Skeletal muscle tissue (tissue), 4 donors: ENCODE results near the gene TMPRSS5. TPM values are rescaled to one million over a fixed set of nuclear protein-coding genes. Genes with fewer than 3 reads are reported as not detected.
"Not testable (repeated sequence)": the region's sequence is repeated elsewhere in the genome, so short reads cannot be mapped to it uniquely, and the experiment has no call there.

ENCODE experiments used
- H3K27ac ChIP-seq: one replicate; pipeline ENCODE4 v1.7.0; 2013; ENCODE audit warnings: mild to moderate bottlenecking, low read depth, low read length, inconsistent platforms
- H3K27me3 ChIP-seq, 3 donors: one replicate each; pipeline ENCODE4 v1.7.0; 2013; ENCODE audit warnings: low read length in 3 of 3; ENCODE audit not compliant: control insufficient read depth in 3 of 3, insufficient read depth in 3 of 3
- H3K36me3 ChIP-seq, 3 donors: one replicate each; pipeline ENCODE4 v1.7.0; 2013; ENCODE audit warnings: low read length in 3 of 3; ENCODE audit not compliant: control insufficient read depth in 3 of 3, insufficient read depth in 3 of 3
- H3K4me1 ChIP-seq, 3 donors: one replicate each; pipeline ENCODE4 v1.7.0; 2013; ENCODE audit warnings: low read length in 3 of 3, mild to moderate bottlenecking in 3 of 3; ENCODE audit not compliant: control insufficient read depth in 3 of 3, insufficient read depth in 3 of 3
- H3K4me3 ChIP-seq, 3 donors: one replicate each; pipeline ENCODE4 v1.7.0; 2013; ENCODE audit warnings: low read length in 3 of 3
- H3K9ac ChIP-seq, 3 donors: one replicate each; pipeline ENCODE4 v1.7.0; 2013; ENCODE audit warnings: low read length in 3 of 3, mild to moderate bottlenecking in 3 of 3, moderate library complexity in 2 of 3, low read depth in 1 of 3
- H3K9me3 ChIP-seq, 3 donors: one replicate each; pipeline ENCODE4 v1.7.0; 2013; ENCODE audit warnings: low read length in 3 of 3; ENCODE audit not compliant: control insufficient read depth in 3 of 3
- total RNA-seq: library from RNA; depleted of rRNA; stranded (reverse); fragments of >200 nt; gene quantifications from one replicate; pipeline ENCODE4 v1.2.3, GENCODE V29; 2014
- donor health status: Osteomylitis.

The TMPRSS5 gene
- total RNA-seq, 1 donor from 2014 or later = 2.1 TPM

DNA sequence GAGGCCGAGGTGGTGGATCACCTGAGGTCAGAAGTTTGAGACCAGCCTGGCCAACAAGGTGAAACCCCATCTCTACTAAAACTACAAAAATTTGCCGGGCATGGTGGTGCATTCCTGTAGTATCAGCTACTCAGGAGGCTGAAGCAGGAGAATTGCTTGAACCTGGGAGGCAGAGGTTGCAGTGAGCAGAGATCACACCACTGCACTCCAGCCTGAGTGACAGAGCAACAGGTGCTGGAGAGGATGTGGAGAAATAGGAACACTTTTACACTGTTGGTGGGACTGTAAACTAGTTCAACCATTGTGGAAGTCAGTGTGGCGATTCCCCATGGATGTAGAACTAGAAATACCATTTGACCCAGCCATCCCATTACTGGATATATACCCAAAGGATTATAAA is 34.2 kb downstream of the TMPRSS5 start:
- H3K27me3 ChIP-seq, H3K27ac ChIP-seq, H3K9ac ChIP-seq, H3K4me3 ChIP-seq, H3K9me3 ChIP-seq, H3K36me3 ChIP-seq: not testable (repeated sequence)
- H3K4me1 ChIP-seq = peaks cover 10 to 13% (median 13%) of the 10 kb centered on the region in 3 donors

DNA sequence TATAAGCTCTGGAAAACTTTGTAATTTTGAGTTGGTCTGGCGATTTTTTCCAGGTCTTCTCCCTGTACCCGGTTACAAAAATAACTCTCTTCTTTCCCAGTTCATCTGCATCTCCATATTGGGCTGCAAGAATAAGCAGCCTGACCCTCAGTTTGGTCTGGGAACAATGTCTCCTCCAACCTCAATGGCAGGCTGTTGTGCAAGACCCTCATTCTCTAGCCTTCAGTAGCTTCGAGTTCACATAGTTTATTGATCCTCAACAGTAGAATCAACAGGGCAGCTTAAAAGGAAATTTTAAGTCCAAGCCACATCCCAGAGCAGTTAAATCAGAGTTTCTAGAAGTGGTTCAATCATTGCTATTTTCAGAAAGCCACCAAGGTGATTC is 35.3 kb downstream of the TMPRSS5 start:
- Histone ChIP-seq H3K27me3 (no peaks in the 10 kb centered on the region), H3K9ac (no peak overlapping the region), H3K4me3 (no peak overlapping the region), H3K36me3 (no peaks in the 10 kb centered on the region), H3K9me3 (peaks cover 0 to 3% (median 0%) of the 10 kb centered on the region in 3 donors), H3K27ac (no peak overlapping the region), H3K4me1 (peaks cover 8 to 11% (median 9%) of the 10 kb centered on the region in 3 donors)

DNA sequence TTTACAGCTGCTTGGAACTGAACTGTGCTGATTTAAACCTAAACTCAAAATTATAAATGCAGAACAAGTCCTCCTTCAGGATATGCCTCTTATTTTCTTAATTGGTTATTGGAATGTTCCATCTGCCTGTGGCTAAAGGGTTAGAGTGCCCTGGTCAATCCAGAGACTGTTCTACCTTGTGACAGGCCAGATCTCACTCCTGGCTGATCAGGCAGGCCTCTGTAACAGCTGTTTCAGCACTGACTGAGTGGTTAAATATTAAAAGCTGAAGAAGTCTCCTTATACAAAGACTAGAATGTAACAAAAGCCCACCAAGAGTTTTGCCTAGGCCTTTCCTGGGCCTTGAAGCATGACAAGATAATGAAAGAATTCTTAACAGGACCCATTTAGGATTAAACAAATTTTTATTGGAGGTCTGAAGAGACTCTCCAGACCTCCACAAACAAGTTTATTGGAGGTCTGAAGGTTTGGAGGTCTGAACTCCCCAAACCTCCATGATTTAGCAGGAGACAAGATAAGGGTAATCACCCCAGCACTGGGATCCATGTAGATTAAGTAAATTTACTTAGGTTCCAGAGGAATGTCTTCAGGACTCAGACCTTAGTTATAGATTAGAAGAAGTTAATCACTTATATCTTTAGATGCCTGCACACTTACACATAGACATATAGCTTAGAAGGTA is 35.8 kb downstream of the TMPRSS5 start:
- H3K27ac ChIP-seq = no peak overlapping the region
- no peak overlapping the region for H3K9ac ChIP-seq
- no peaks in the 10 kb centered on the region for H3K27me3 ChIP-seq
- no peak overlapping the region for H3K4me3 ChIP-seq
- no peaks in the 10 kb centered on the region for H3K36me3 ChIP-seq
- H3K9me3 ChIP-seq = peaks cover 0 to 3% (median 0%) of the 10 kb centered on the region in 3 donors
- H3K4me1 ChIP-seq = peaks cover 2 to 8% (median 5%) of the 10 kb centered on the region in 3 donors

DNA sequence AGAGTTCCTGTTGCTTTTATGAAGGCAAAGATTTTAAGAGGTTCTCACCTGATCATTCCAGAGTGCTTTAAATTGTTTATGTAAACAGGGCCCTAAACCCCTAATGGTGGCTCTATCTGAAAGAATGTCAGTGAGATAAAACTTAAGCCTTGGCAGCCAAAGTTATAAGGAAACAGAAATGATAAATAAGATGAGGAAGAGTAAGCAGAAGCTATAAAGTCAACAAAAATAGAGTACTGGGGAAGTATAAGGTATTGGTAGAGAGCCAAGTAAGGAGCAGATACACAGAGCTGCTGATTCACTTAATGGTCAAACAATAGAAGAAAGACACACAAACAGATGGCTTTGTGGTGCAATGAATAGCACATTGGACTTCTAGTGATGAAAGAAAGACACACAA is 37.9 kb downstream of the TMPRSS5 start:
- Histone ChIP-seq H3K4me1 (peaks cover 0 to 7% (median 5%) of the 10 kb centered on the region in 3 donors), H3K27me3 (no peaks in the 10 kb centered on the region), H3K9me3 (peaks cover 0 to 3% (median 0%) of the 10 kb centered on the region in 3 donors), H3K27ac (no peak overlapping the region), H3K9ac (no peak overlapping the region), H3K36me3 (no peaks in the 10 kb centered on the region), H3K4me3 (no peak overlapping the region)

DNA sequence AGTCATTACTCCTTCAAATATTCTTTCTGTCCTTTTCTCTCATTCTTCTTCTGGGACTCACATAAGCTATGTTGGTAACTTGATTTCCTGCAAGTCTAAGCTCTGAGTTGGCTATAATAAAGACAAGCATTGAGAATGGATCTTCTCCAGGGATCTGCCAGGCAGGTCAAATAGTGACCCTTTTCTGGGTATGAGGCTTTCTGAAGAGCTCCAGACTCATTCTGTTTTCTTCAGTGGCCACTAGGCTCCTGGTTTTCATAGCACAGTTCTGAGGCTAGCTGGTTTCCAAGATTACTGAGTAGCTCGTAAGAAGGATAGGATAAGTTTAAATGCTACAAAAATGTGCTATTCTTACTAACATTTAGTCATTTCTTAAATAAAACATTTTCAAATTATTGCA is 38.3 kb downstream of the TMPRSS5 start:
- Histone ChIP-seq H3K27me3 (no peaks in the 10 kb centered on the region), H3K4me3 (no peak overlapping the region), H3K9ac (no peak overlapping the region), H3K27ac (no peak overlapping the region), H3K4me1 (peaks cover 0 to 7% (median 5%) of the 10 kb centered on the region in 3 donors), H3K36me3 (no peaks in the 10 kb centered on the region), H3K9me3 (peaks cover 0 to 3% (median 0%) of the 10 kb centered on the region in 3 donors)

DNA sequence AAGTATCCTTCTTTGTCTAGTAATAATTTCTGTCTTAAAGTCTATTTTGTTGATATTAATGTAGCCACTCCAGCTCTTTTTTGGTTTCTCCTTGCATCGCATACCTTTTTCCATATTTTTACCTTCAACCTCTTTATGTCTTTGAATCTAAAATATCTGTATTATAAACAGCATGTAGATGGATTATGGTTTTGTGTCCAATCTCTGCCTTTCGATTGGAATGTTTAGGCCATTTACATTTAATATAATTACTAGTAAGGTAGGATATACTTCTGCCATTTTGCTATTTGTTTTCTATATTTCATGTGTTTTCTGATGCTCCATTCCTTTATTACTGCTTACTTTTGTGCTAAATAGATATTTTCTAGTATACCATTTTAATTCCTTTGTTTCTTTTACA is 39.5 kb downstream of the TMPRSS5 start:
- Histone ChIP-seq H3K27ac (no peak overlapping the region), H3K27me3 (no peaks in the 10 kb centered on the region), H3K9ac (no peak overlapping the region), H3K4me3 (no peak overlapping the region), H3K4me1 (peaks cover 0 to 7% (median 5%) of the 10 kb centered on the region in 3 donors), H3K9me3 (peaks cover 0 to 3% (median 0%) of the 10 kb centered on the region in 3 donors), H3K36me3 (no peaks in the 10 kb centered on the region)

DNA sequence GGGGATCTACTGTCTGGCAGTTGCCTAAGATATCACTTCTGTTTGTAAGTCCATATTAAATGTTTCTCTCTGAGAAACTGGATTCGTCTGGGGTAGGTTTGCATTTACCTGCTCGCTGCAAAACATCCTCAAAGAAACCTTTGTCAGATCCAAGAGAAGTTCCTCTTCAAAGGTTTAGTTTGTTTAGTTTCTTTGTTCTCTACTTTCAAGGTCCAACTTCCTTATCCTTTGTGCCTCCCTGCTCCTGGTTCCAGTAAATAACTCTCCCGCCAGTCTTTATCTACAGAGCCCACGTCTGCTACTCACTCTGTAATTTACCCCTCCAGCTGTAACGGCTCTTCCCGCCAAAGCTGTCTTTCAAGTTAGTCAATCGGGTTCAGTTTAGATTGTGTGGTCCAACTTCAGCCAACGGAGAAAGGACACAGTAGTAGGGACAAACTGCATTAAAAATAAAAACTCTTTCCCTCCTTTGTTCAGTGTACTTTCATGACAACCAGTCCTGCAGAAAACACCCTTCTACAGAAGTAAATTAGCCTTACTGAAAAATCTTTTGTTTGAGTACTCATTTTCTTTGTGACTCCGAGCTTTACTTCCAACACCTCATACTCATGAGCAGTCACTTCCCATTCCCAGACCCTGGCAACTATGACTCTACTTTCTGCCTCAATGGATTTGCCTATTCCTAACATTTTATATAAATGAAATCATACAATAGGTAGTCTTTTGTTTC is 41.0 kb downstream of the TMPRSS5 start:
- no peak overlapping the region for H3K4me3 ChIP-seq
- H3K9ac ChIP-seq = no peak overlapping the region
- no peak overlapping the region for H3K27ac ChIP-seq

DNA sequence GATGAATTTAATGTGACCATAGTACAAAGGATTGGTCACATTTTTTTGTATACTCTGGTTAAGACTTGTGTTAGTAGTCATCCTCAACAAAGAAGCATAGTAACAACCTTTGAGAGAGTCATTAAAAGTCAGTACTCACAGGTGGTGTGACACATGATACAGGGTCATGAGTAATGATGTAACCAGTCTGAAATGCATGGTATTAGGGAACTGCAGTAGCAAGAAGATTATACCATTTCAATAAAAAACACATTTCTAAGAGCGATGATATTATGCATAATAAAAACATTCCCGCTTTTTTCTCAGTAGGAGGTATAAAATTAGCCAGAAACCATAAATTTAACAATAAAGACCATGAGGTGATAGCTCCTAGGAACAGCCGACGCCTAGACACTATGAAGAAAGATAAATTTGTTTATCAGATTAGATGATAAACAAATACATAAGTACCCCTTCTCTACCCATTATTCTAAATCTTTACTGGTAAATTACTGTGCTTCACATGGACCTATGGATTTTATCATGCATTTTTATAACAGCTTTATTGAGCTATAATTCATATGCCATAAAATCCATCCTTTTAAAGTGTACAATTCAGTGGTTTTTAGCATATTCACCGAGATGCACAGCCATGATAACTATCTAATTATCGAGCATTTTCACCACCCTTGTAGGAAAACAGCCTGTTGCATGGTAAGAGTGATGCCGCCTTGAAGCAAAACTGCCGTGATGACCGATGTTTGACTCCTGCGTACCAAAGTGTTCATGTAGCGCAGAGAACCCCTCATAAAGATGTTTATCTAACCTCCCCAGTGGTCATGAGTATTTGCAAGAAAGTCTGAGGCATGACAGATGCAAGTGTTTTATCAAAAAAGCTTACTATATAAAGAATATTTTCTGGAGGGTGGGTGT is 41.8 kb downstream of the TMPRSS5 start:
- no peak overlapping the region for H3K9ac ChIP-seq
- peaks cover 0 to 7% (median 5%) of the 10 kb centered on the region in 3 donors for H3K4me1 ChIP-seq
- H3K27me3 ChIP-seq = no peaks in the 10 kb centered on the region
- no peak overlapping the region for H3K4me3 ChIP-seq
- H3K9me3 ChIP-seq = peaks cover 0 to 3% (median 0%) of the 10 kb centered on the region in 3 donors
- no peak overlapping the region for H3K27ac ChIP-seq
- no peaks in the 10 kb centered on the region for H3K36me3 ChIP-seq

More for the DNA sequence above, 41.0 kb downstream of the TMPRSS5 start:
- Histone ChIP-seq H3K9me3 (peaks cover 0 to 3% (median 0%) of the 10 kb centered on the region in 3 donors), H3K27me3 (no peaks in the 10 kb centered on the region), H3K4me1 (peaks cover 0 to 7% (median 5%) of the 10 kb centered on the region in 3 donors), H3K36me3 (no peaks in the 10 kb centered on the region)

DNA sequence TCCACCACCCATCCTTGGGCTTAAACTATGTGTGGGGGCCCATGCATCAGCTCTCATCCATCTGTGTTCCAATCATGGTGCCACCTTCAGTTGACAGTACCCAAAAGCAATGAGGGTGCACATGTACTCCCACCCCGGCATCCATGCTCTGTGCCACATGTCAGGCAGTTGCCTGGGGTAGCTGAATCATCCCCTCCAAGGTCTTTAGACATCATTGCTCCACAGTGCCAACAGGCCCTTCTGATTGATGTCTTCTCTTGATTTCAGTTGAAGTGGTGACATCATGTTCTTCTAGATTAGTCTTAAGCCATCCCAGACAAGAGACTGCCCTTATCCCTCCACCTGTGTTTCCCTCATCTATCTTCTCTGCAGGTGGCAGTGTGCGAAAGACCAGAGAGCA is 42.5 kb downstream of the TMPRSS5 start:
- H3K4me1 ChIP-seq = peaks cover 0 to 7% (median 5%) of the 10 kb centered on the region in 3 donors
- no peaks in the 10 kb centered on the region for H3K27me3 ChIP-seq
- no peak overlapping the region for H3K9ac ChIP-seq
- peaks cover 0 to 3% (median 0%) of the 10 kb centered on the region in 3 donors for H3K9me3 ChIP-seq
- no peaks in the 10 kb centered on the region for H3K36me3 ChIP-seq
- no peak overlapping the region for H3K4me3 ChIP-seq
- H3K27ac ChIP-seq = no peak overlapping the region
